Measurements from ENCODE around the gene PPARD. TPM values are rescaled to one million over a fixed set of nuclear protein-coding genes. Genes with fewer than 3 reads are reported as not detected.

Gene PPARD
- total and polyA plus RNA-seq, 12 donors, result 12.9 to 21.0 (median 13.9) TPM

DNA sequence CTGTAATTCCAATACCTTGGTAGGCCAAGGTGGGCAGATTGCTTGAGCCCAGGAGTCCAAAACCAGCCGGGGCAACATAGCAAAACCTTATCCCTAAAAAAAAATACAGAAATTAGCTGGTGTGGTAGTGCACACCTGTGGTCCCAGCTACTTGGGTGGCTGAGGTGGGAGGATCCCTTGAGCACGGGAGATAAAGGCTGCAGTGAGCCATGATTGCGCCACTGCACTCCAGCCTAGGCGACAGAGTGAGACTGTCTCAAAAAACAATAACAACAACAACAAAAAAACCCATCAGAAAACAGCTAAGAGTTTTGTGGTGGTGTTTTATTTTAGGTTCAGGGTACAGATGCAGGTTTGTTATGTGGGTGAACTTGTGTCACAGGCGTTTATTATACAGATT, 66.9 kb downstream of the PPARD start:
- intact Hi-C loops (cut with DNase I), result no loop called here
- Histone ChIP-seq H3K9me3 (no peaks in the 10 kb centered on the region), H3K27me3 (no peaks in the 10 kb centered on the region), H3K4me1 (peaks cover 0 to 4% (median 0%) of the 10 kb centered on the region in 9 donors), H3K27ac (no peak overlapping the region), H3K4me3 (no peak overlapping the region), H3K36me3 (peaks cover 0 to 42% (median 20%) of the 10 kb centered on the region in 9 donors)
- 90 to 93% methylated on average over 5 of the region's 5 CpGs for WGBS, 2 donors
- ATAC-seq, result no peak
- no peak for DNase-seq
- TF ChIP-seq, protein P1, sequence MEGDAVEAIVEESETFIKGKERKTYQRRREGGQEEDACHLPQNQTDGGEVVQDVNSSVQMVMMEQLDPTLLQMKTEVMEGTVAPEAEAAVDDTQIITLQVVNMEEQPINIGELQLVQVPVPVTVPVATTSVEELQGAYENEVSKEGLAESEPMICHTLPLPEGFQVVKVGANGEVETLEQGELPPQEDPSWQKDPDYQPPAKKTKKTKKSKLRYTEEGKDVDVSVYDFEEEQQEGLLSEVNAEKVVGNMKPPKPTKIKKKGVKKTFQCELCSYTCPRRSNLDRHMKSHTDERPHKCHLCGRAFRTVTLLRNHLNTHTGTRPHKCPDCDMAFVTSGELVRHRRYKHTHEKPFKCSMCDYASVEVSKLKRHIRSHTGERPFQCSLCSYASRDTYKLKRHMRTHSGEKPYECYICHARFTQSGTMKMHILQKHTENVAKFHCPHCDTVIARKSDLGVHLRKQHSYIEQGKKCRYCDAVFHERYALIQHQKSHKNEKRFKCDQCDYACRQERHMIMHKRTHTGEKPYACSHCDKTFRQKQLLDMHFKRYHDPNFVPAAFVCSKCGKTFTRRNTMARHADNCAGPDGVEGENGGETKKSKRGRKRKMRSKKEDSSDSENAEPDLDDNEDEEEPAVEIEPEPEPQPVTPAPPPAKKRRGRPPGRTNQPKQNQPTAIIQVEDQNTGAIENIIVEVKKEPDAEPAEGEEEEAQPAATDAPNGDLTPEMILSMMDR (IDR thresholded peaks at IDR 0.05), result no peak

DNA sequence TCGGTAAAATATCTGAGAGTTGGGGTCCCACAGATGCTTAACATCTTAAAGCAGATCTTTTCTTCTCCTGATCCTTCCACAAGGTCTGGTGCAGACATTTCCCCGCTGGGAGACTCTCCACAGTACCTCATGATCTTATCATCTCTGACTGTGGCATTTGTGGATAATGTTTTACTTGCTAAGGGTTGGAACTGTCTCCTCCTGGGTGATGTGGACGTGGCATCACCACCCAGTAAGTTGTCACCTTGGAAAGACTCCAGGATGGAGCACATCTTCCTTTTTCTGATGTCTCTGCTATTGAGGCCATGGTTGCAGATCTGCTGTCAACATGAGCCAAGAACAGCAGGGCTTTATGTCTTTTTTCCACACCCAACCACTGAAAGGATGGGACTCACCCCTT, 67.8 kb downstream of the PPARD start:
- 65 to 66% methylated on average over 3 of the region's 3 CpGs for WGBS, 2 donors
- Histone ChIP-seq H3K27ac (no peak overlapping the region), H3K4me3 (no peak overlapping the region), H3K4me1 (peaks cover 0 to 11% (median 7%) of the 10 kb centered on the region in 9 donors), H3K9me3 (no peaks in the 10 kb centered on the region), H3K36me3 (peaks cover 0 to 48% (median 20%) of the 10 kb centered on the region in 9 donors), H3K27me3 (no peaks in the 10 kb centered on the region)
- DNase-seq (no peak), ATAC-seq (no peak)
- intact Hi-C loops (cut with DNase I), result loop anchor here in 2 of 10 donors (10.0 kb wide), 1 partner anchor 65 kb away; the partner anchor contains the start of gene PPARD (in 2 of the 2)
- TF ChIP-seq, protein P1 (IDR thresholded peaks at IDR 0.05), result no peak

DNA sequence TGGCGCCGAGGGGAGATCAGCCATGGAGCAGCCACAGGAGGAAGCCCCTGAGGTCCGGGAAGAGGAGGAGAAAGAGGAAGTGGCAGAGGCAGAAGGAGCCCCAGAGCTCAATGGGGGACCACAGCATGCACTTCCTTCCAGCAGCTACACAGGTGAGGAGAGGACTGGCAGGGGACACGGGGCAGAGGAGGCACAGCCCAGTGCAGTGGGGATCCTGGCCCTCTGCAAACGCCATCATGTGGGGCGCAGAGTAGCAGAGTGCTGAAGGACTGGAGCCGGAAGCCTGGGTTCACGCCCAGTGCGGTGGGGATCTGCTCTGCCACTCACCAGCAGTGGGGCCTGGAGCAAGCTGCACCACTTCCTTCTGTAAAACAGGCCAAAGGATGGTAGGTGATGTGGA, 68.7 kb downstream of the PPARD start:
- Histone ChIP-seq H3K9me3 (no peaks in the 10 kb centered on the region), H3K4me1 (peaks cover 0 to 12% (median 11%) of the 10 kb centered on the region in 9 donors), H3K27me3 (no peaks in the 10 kb centered on the region), H3K4me3 (no peak overlapping the region), H3K36me3 (peaks cover 0 to 53% (median 20%) of the 10 kb centered on the region in 9 donors), H3K27ac (no peak overlapping the region)
- WGBS, 2 donors, result 83% methylated on average over 9 of the region's 9 CpGs
- TF ChIP-seq, protein P1 (IDR thresholded peaks at IDR 0.05), result no peak
- intact Hi-C loops (cut with DNase I), result loop anchor here in 2 of 10 donors (10.0 kb wide), 1 partner anchor 66 kb away; the partner anchor contains the start of gene PPARD (in 2 of the 2)
- ATAC-seq, result no peak
- DNase-seq, result no peak

DNA sequence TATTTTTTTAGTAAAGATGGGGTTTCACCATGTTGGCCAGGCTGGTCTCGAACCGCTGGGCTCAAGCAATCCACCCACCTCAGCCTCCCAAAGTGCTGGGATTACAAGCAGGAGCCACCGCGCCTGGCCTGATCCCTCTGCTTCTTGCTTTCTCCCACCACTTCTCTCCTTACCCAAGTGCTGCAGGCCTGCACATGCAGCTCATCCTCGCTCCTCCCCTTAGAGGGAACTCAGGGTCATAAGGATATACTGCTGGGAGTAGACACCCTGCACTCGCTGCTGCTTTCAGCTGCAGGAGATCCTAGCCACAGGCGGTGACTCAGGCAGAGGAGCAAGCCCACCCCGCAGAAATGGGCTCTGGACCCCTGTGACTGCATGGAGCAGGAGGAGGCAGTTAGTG, 69.7 kb downstream of the PPARD start:
- H3K27ac ChIP-seq, result no peak overlapping the region
- H3K4me1 ChIP-seq, result peaks cover 0 to 12% (median 11%) of the 10 kb centered on the region in 9 donors
- ATAC-seq (no peak), DNase-seq (no peak)
- WGBS, 2 donors, result 90 to 95% methylated on average over 8 of the region's 8 CpGs
- TF ChIP-seq, protein P1 (IDR thresholded peaks at IDR 0.05), result no peak
- no peaks in the 10 kb centered on the region for H3K9me3 ChIP-seq
- no peaks in the 10 kb centered on the region for H3K27me3 ChIP-seq
- no peak overlapping the region for H3K4me3 ChIP-seq
- intact Hi-C loops (cut with DNase I), result loop anchor here in 2 of 10 donors (10.0 kb wide), 1 partner anchor 67 kb away; the partner anchor contains the start of gene PPARD (in 2 of the 2)
- peaks cover 0 to 63% (median 20%) of the 10 kb centered on the region in 9 donors for H3K36me3 ChIP-seq
